GM18499 (cell line): ENCODE data around the gene SETD6.
"Not testable (repeated sequence)": the region's sequence is repeated elsewhere in the genome, so short reads cannot be mapped to it uniquely, and the experiment has no call there.

Source experiments
- ATAC-seq: cut with Tn5 transposase; IDR thresholded peaks from one replicate; pipeline ENCODE4 v1.9.1; 2021; ENCODE audit warnings: moderate number of reproducible peaks; ENCODE audit not compliant: insufficient read depth, unreplicated experiment

Gene SETD6, protein sequence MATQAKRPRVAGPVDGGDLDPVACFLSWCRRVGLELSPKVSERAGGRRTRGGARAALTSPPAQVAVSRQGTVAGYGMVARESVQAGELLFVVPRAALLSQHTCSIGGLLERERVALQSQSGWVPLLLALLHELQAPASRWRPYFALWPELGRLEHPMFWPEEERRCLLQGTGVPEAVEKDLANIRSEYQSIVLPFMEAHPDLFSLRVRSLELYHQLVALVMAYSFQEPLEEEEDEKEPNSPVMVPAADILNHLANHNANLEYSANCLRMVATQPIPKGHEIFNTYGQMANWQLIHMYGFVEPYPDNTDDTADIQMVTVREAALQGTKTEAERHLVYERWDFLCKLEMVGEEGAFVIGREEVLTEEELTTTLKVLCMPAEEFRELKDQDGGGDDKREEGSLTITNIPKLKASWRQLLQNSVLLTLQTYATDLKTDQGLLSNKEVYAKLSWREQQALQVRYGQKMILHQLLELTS

DNA sequence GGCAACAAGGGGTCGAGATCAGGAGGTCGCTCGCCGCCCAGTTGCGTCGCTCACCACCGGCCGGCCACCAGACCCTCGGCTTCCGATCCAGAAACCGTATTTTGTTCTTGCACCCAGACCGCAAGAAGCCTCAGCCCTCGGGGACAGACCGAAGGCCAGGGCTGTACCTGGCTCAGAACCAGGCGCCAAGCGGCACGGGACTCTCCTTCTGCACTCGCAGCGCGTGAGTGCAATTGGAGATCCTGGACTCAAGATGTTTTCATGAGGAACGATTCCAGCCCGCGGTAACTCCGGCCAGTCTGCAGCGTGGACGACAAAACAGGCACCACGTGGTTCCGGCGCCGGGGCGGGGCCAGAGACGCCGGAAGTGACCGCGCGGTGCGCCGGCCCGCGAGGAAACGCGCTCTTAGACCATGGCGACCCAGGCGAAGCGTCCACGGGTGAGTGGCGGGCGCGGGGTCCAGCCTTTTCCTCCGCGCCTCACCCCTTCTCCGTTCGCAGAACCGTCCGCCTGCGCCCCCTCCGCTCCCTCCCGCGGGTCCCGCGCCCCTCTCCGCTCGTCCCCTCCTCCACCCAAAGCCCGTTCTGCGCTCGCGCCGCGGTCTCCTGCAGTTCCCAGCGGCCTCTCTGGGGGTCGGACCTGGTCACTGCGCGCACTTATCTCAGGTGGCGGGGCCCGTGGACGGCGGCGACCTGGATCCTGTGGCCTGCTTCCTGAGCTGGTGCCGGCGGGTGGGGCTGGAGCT is at the start of gene SETD6:
TSS of gene SETD6 (plus strand) at position 393 of the 746 bp plus-strand sequence. CDS start at position 414, 21 bp downstream.
- ATAC-seq: peak; percentile 41

DNA sequence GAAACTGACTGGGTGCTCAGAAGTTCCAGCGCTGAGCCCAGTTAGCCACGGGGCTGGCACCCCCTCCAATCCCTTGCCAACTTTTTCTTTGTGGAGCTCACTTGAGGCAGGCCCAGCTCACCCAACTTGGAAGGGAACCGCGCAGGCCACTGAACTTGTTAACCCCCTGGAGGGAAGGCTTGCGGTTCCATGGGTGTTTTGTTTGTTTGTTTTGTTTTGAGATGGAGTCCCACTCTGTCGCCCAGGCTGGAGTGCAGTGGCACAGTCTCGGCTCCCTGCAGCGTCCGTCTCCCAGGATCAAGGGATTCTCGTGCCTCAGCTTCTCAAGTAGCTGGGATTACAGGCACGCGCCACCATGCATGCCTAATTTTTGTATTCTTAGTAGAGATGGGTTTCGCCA is 49.5 kb upstream of the SETD6 start:
- no peak for ATAC-seq

DNA sequence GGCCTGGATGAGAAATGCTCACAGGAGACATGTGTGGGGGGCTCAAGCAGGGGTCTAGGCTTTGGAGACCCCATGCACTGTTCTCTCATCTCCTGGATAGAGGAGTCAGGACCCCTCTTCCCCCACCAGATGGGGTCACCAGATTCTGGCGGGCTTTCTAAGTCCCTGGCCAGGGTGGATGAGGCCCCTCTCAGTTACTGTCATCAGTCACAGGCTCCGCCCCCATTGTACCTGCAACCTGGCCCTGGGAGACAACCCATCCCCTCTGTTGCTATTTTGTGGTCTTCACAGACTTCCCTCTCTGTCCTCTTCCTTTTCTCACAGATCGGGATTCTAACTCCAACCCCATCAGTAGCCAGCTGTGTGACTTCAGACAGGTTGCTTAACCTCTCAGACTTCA is 48.9 kb upstream of the SETD6 start:
- ATAC-seq: no peak

DNA sequence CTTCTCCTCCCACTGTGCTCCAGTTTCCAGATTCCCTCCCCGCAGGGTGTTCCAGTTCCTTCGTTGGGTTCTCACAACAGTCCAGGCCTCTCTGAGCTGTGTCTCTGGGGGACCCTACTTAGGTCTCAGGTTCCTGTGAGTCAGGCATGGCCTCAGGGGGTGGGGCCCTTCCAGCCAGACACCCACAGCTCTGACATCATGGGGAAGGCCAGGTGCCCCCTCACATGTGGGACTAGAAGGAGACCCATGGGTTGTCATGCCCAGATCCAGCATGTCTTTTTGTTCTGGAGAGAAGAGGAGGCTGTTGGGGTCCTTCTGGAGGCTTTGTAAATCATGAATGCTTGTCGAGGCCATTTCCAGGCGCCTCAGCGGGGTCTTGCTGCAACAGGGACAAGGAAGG is 47.4 kb upstream of the SETD6 start:
- no peak for ATAC-seq

DNA sequence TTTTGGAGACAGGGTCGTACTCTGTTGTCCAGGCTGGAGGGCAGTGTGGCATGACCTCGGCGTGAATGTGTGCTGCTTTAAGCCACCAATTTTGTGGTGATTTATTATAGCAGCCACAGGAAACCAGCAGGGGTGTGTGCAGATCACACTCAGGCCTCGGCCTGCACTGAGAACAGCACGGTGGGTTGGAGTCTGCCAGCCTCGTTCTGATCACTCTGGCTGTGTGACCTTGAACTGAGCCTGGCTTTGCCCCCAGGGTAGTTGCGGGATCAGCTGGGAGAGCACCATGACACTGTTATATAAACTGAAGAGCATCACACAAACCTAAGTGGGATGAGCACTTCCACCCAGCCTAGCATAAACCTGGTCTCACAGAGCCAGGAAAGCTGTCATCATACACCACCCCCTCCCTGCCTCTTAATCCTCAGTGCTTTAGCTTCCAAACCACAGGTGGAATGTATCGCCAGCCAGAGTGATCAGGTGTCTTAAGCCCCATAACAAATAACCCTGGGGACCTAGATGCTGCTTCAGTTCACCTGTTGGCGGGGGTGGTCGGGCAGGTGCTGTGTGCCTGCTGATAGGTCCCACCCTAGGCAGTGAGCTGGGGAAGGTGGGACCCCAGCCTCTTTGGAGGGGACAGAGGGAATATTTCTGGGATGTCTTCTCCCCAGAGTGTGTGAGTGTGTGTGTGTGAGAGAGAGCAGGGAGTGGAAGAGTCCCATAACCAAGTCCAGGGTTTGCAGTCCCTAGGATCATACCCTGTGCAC is 43.9 kb upstream of the SETD6 start:
- no peak for ATAC-seq

DNA sequence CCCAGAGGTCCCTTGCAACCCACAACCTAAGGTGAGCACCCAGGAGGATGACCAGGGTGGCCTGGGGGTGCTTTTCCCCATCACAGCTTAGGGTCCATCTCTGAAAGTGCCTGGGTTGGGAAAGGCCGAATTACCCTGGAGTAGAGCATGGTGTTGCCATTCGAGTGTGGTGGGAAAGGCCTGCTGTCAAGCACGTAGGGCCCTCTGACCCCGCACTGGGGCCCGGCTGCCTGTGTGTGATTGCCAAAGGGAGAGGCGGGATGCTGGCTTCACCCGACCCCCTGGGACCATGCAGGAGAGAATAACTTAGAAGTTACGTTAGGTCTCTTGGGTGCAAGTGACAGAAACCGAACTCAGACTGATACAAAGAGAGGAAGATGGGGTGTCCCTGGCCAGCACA is 43.1 kb upstream of the SETD6 start:
- ATAC-seq: no peak

DNA sequence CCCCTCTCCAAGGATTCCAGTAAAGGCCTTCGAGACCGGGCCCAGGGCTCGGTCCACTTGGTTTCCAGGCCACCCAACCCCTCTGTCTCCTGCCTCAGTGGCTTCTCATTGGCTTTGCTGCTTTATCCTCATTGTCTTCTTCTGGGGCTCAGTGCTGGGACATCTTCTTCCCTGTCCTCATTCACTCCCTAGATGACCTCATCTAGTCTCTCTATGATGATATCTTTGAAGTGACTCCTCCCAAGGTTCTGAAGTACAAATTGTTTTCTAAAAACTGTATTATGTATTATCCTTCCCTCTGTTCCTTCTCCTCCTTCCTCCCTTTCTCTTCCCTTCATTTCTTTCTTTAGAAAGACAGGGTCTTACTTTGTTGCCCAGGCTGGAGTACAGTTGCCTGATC is 42.5 kb upstream of the SETD6 start:
- ATAC-seq: no peak

DNA sequence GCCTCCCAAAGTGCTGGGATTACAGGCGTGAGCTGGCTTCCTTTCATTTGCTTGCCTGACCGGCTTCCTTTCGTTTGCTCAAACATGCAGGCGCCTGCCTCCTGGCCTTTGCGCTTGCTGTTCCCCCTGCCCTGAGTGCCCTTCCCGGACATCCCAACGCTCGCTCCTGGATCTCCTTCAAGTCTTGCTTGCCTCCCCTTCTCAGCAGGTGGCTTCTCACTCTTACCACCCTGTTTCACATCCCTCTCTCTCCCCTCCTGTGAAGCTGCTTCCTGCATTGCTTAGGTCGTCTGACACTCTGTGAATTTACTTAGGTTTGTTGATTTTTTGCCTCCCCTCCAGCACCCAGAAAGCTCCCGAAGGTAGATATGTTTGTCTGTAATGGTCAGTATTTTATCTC is 41.0 kb upstream of the SETD6 start:
- ATAC-seq: no peak

DNA sequence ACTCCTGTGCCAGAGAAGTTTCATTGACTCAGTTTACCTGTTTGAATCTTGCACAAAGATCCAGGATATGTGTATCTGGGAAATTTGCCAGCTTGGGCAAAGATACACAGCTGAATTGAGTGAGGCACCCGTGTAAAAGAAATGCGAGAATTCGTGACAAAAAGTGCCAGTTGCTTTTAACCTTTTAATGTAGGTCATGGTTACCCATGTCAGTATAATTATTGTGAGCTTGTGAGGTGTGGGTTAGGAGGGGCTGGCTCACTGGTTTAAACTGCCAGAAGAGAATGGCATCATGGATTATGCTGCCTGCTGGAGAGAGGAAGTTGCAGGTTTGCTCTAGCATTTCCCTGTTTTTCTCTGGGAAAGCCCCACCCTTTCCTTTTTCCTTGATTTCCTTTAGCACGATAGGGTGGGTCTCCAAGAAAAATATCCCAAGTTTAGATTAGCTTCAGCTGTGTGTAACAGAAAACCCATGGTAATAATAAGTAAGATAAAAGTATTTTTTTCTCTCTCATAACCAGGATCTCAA is 40.2 kb upstream of the SETD6 start:
- no peak for ATAC-seq

DNA sequence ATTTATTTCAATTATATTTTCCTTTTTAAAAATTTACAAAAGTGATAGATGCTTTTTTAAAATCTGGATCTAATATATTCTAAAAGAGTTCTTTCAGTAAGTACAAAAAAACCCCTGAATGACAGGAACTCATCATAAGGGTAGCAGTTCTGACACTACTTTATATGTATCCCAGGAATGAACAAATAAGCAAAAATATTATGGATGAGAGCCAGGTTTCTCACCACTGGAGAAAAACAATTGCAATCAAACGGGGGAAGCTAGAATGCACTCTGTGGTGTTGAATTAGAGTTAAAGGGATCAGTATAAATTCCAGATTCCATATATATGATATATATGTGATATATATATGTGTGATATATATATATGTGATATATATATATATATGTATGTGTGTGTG is 38.5 kb upstream of the SETD6 start:
- no peak for ATAC-seq

DNA sequence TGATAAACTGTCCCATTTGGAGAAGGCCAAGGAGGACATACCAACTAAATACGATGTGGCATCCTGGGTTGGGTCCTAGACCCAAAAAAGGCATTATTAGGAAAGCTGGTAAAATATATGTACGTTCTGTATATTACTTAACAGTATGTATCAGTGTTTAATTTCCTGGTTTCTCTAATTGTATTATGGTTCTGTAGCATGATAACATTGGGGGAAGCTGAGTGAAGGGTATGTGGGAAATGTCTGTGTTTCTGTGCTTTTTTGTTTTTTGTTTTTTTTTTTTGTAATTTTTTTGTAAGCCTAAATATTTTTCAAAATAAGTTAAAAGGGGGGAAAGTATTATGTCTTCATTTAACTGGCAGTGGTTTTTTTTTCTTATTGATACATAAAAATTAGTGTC is 36.9 kb upstream of the SETD6 start:
- ATAC-seq: no peak

DNA sequence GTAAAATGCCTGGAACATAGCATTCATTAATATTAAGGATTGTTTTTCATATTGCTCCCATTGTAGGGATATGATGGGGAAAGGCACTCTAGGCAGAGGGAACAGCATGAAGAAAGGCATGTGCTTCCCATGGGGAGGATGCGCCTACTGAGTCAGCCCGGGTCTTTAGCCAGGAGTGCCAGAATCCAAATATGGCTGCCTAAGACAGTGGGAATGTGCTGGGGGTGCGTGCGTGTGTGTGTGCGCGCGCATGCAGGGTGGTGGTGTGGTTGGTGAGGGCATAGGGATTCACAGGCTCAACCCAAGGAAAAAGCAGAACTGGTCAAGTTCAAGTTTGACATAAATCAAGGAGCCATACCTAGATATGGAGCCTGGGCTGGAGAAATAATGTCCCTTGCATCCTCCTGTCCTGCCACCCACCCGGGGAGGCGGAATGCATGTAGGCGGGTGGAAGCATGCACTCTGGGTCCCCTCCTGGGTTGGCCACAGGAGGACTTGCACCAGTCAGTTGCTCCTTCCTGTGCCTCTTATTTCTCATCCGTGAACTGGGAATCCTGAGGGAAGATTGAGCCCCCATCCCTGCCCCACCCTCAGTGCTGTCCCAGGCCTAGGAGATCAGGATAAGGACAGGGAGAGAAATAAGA is 34.0 kb upstream of the SETD6 start:
- ATAC-seq: no peak

DNA sequence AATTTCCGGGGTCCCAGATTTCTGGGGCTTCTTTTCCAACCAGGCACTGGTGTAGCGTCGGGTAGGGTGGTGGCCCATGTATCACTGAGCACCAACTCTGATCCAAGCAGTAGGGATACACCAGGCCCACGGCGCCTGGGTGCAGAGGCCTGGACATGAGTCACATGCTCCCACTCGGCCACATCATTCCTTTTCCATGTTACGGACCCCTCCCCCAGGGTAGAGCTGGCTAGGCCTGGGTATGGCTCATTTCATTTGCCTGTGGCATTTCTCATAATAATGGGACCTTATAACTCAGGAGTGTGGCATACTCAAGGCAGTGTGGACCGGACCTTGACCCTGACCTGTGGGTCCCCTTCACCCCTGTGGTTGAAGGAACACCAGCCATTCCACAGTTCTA is 33.4 kb upstream of the SETD6 start:
- ATAC-seq: no peak

DNA sequence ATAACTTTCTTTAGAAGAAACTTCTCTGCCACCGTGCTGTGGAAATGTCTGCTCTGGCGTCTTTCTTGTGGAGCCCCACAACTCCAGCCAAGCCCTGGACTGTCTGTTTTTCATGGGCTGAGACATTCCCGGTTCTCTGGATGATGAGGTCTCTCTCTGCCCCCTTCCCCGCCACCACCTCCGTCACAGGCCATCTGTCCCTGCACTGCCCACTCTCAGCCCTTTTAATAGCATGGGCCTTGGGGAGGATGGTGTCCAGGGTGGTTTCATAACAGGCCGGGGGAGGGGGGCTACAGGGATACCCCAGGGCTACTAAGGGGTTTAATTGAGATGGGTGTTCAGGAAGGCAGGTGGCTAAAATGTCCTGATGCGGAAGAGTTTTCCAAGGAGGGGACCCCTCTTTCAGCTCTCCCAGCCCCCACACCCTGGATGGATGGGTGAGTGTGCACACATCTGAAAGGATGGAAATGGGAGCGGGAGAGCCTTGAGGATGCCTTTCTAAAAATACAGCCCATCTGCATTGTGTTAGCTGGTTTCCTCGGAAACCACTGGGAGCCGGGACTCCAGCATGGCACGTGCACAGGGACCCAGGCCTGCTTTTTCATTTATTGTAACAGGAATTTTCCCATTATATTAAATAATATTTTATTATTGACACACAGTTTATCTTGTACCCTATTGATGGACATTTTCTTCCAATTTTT is 30.0 kb upstream of the SETD6 start:
- ATAC-seq: no peak

DNA sequence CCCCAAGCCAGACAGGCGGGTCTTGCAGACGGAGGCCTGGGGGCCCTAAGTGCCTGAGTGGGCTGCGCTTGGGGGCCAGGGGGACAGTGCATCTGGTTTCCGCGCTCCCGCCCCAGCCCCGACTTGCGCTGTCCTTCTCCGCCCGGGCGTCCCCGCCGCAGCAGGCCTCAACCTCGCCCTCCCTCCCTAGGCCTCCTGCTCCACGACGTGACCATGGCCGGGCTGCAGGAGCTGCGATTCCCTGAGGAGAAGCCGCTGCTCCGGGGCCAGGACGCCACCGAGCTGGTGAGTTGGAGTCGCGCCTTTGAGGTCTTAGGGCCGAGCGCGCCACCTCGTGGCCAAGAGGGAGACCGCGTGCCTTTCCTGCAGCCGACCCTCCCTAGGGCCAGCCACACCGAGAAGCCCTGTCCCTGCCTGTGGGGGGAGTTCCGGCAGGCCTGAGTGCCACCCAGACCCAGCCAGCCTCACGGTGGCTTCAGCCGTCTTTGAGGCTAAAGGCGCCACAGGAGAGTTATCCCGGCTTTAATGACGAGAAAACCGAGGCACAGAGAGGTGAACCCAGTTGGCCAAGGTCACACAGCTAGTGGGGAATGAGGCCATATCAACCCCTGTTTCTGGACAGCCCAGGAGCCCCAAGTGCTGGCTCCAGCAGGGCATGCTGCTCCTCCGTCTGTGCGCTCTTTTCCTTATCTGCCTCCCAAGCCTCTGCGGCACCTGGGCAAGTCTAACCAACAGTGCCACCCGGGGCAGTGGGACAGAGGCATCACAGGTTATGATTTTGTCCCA is 27.6 kb upstream of the SETD6 start:
- ATAC-seq: no peak

DNA sequence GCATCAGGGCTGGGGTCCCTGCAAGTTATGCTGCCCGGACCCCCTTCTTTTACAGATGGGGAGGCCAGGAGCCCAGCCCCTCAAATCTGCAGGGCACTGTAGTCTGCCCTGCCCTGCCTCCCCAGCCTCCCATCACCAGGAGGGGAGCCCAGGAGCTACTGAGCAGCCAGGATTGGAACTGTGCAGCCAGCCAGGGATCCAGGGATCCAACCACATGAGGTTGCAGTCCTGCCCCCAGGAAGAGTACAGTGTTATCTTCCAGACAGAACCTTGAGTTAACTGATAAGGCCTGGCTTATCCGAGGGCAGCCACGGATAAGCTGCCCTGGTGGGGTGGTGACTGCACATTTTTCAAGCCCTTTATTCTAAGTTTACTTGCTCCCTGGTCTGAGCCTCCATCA is 26.8 kb upstream of the SETD6 start:
- no peak for ATAC-seq

DNA sequence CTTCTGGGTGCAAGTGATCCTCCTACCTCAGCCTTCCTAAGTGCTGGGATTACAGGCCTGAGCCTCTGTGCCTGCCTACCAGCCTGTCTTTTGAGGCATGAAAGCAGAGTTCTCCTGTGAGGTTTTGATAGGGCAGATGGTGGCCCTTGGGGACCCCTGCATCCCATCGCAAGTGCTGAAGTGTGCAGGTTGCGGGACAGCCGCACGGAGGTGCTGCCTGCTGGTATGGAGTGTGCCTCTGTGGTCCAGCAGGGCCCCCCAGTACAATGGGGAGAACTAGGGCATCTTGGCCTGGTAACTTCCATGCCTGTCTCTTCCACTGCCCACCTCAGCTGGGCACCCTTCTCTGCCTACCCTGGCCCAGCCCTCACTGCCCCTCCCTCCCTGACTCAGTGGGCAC is 25.3 kb upstream of the SETD6 start:
- ATAC-seq: no peak

DNA sequence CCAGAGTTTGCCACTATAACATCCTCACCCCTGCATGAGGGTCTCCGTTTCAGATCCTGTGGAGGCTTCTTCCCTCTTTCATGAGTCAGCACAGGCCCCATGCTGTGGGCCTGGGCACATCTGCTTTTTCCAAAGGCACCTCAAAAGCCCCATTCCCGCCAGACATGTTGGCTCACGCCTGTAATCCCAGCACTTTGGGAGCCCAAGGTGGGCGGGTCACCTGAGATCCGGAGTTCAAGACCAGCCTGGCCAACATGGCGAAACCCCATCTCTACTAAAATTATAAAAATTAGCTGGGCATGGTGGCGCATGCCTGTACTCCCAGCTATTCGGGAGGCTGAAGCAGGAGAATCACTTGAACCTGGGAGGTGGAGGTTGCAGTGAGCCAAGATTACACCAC is 24.8 kb upstream of the SETD6 start:
- ATAC-seq: not testable (repeated sequence)

DNA sequence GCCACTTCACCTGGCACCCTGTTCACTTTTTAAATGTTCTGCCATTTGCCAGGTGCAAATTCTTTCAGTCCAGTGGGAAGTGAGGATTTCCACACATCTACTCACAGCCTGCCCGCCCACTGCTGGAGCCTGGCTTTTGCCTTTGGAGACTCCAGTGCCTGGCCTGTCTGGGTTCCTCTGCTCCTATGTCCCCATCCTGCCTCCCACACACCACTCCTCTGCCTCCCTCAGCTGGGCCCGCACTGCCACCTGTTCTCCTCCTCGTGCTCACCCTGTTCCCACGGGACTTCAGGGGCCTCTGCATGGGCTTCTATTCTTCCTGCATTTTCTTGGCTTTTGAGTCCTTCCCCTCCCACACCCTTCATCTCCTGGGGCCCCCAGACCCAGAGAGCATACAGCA is 23.3 kb upstream of the SETD6 start:
- ATAC-seq: no peak
